ENCODE measurements around the gene GRIA1.

The GRIA1 gene

DNA sequence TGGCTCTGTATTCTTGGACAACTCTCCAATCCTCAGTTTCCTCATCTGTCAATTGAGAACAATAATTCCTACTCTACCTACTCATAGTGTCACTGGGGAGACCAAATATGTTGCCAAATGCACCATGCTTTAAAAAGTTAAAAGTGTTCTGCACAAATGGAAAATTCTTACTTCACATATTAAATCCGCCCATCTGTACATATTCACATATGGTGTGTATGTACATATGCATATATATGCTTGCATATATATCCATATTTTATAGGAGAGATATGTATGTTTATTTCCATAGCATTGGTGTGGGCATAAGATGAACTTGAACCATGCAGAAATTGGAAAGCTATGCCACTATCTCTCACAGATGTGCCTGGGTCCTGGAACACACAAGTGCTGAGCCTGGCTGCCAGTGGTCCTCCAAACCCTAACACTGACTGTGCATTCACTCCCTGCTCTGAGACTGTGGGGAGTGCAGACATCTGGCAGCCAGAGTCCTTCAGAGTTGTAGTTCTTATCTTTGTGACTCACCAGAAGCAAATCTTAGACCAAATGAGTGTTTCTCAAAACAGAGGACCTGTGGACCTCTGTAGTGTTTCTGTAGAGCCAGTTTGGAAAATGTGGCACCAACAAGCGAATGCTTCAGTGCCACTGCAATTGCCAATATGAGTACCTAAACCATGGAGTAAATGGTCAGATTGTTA is 168.7 kb downstream of the GRIA1 start:
- TF ChIP-seq, protein P1, sequence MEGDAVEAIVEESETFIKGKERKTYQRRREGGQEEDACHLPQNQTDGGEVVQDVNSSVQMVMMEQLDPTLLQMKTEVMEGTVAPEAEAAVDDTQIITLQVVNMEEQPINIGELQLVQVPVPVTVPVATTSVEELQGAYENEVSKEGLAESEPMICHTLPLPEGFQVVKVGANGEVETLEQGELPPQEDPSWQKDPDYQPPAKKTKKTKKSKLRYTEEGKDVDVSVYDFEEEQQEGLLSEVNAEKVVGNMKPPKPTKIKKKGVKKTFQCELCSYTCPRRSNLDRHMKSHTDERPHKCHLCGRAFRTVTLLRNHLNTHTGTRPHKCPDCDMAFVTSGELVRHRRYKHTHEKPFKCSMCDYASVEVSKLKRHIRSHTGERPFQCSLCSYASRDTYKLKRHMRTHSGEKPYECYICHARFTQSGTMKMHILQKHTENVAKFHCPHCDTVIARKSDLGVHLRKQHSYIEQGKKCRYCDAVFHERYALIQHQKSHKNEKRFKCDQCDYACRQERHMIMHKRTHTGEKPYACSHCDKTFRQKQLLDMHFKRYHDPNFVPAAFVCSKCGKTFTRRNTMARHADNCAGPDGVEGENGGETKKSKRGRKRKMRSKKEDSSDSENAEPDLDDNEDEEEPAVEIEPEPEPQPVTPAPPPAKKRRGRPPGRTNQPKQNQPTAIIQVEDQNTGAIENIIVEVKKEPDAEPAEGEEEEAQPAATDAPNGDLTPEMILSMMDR (IDR thresholded peaks at IDR 0.05; ENCODE audit: borderline replicate concordance, insufficient read depth, low read depth, low read length): no peak
- H3K4me3 ChIP-seq (ENCODE audit: low read depth, low read length): no peak overlapping the region

DNA sequence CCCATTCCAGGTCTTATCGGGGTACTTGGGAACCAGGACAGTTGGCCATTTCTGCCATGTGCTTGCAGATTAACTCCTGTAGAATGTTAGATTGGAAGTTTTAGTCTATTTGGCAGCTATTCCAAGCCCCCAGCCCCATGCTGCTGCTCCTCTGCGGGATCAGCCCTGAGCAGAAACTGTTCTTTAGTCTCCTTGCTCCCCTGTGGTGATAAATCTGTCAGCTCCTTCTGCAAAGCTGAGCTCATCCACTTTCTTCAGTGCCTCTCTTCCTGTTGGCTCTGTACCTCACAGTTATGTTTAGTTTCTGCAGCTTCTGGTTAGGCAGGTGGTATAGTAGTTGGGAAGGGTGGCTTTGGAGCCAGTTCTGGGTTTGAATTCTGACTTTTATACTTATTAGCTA is 170.4 kb downstream of the GRIA1 start:
- TF ChIP-seq, protein P1 (IDR thresholded peaks at IDR 0.05; ENCODE audit: borderline replicate concordance, insufficient read depth, low read depth, low read length): no peak
- H3K4me3 ChIP-seq (ENCODE audit: low read depth, low read length): no peak overlapping the region

DNA sequence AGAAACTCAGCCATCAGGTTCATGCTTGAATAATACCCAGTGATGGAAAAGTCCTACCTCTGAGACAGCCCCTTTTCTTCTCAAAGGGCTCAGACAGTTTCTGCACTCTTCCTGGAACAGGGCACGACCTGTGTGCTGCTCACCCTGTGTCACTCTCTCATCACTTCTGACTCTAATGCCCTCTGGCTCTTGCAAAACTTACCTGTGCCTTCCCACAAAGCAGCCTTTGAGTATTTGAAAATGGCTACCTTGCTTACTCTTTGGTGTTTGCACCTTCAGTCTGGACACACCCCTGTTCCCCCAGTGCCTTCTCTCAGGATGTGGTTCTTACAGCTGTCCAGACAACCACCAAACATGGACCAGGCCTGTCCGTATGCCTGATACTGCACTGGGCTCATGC is 171.4 kb downstream of the GRIA1 start:
- TF ChIP-seq, protein P1 (IDR thresholded peaks at IDR 0.05; ENCODE audit: borderline replicate concordance, insufficient read depth, low read depth, low read length): no peak
- no peak overlapping the region for H3K4me3 ChIP-seq (ENCODE audit: low read depth, low read length)

DNA sequence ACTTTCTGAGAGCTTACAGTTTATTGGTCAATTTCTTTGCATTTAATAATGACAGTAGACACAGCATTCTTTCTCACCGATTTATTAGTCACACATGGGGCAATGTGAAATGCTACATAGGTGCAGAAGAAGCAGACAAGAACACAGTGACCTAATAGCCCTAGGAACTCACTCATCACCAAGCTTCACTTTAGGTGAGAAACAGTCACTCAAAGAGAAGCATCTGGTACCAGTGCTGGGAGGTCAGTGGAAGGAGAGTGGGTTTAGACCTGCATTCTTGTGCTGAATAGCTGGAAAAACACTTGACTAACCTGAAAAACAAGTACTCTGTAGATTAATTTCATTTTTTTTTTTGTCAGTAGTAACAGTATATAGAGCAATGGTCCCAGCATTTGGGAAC is 179.6 kb downstream of the GRIA1 start:
- H3K4me3 ChIP-seq (ENCODE audit: low read depth, low read length): no peak overlapping the region
- TF ChIP-seq, protein P1 (IDR thresholded peaks at IDR 0.05; ENCODE audit: borderline replicate concordance, insufficient read depth, low read depth, low read length): no peak

DNA sequence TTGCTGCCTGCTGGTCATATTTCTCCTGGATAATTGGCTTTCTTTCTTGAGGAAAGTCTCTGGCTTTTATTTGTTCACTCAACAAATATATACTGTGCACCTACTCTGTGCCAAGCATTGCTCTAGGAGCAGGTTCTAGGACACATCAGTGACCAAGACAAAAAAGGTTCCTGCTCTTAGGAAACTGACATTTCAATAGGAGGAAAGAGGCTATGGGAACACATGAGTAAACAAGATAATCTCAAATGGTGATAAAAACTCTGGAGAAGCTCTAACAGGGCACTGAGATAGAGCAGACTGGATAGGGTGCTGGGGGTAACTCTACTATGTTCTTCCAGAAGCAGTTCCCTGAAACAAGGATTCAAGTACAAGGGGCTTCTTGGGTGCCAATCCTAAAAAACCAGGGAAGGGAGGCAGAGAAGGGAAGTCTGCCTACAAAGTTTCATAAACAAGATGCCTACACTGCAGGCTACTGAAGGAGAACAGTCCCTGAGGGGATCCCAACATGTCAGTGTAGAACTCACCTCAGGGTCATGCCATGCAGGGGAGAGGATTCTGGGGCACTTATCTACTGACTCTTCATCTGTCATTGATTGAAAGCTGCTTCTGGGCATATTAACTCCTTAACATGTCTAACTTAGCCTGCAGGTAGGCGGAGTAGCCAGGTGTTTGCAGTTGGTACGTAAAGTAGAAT is 181.3 kb downstream of the GRIA1 start:
- H3K4me3 ChIP-seq (ENCODE audit: low read depth, low read length): no peak overlapping the region
- TF ChIP-seq, protein P1 (IDR thresholded peaks at IDR 0.05; ENCODE audit: borderline replicate concordance, insufficient read depth, low read depth, low read length): no peak

DNA sequence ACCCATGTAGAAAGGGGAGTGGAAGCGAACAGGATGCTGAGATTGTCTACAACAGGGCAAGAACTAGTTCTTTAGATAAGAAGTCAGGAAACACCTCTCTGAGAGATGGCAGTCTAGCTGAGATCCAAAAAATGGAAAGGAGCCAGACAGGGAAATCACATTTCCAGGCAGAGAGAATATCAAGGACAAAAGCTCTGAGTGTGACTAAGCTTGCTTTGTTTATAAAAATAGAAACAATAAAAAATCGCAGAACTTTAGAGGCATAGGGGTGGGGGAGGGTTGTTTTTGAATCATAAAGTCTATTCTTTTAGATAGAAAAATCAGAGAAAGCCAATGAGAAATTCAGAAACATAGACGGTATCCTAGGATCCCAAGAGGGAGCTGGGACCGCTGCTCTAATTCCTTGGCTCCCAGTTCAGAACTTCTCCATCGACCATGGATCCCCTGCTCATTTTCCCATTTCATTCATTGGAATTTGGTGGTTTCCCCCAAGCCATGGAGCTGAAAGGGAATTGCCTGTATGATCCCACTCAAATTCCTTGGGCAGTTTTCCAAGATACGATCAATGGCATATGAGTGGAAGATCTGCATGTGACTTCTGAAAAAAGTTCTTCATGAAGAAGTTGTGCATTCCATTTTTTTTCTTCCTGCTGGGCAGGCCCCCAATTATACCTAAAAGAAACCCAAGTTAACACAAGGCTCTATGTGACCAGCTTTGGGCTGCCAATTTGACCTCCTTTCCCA is 182.0 kb downstream of the GRIA1 start:
- H3K4me3 ChIP-seq (ENCODE audit: low read depth, low read length): no peak overlapping the region
- TF ChIP-seq, protein P1 (IDR thresholded peaks at IDR 0.05; ENCODE audit: borderline replicate concordance, insufficient read depth, low read depth, low read length): no peak
